NB4 (cell line): Measurements from ENCODE around the gene SPTBN4.

Experiments
- CTCF ChIP-seq: IDR thresholded peaks from one replicate; pipeline ENCODE4 v1.5.1; 2012; ENCODE audit warnings: low read depth, low read length
- MAX ChIP-seq: IDR thresholded peaks from 2 replicates; pipeline ENCODE4 v1.6.1; 2011; ENCODE audit warnings: low read depth, low read length
- POLR2A ChIP-seq: IDR thresholded peaks from 2 replicates; pipeline ENCODE4 v1.6.1; 2011; ENCODE audit warnings: mild to moderate bottlenecking; ENCODE audit not compliant: insufficient read length; ENCODE audit errors: extremely low read depth

- TF ChIP-seq CTCF (no peak), POLR2A (no peak), MAX (no peak)
Measured at GRCh38 chr19:40528533-40529092, 61.8 kb downstream of the SPTBN4 start.
